K562 (cell line): ENCODE data around the gene UBE2D2. TPM values are rescaled to one million over a fixed set of nuclear protein-coding genes. Genes with fewer than 3 reads are reported as not detected.

Source experiments
- BRD9 ChIP-seq: fragments of 450-650 bp; IDR thresholded peaks from 2 replicates; pipeline ENCODE4 v1.6.1; 2018; ENCODE audit warnings: low read depth; ENCODE audit not compliant: partially characterized antibody
- CC2D1A ChIP-seq: fragments of 450-650 bp; IDR thresholded peaks from 2 replicates; pipeline ENCODE4 v1.6.1; 2017; ENCODE audit warnings: mild to moderate bottlenecking
- DNMT1 ChIP-seq: fragments of 450-650 bp; IDR thresholded peaks from 2 replicates; pipeline ENCODE4 v1.6.1; 2016; ENCODE audit warnings: antibody characterized with exemption, mild to moderate bottlenecking
- EZH2 ChIP-seq: IDR thresholded peaks from 2 replicates; pipeline ENCODE4 v1.6.1; 2012; ENCODE audit warnings: low read depth, mild to moderate bottlenecking, inconsistent platforms, low read length, borderline replicate concordance
- FUS ChIP-seq: fragments of 200-400 bp; formaldehyde crosslinking; optimal IDR thresholded peaks from 2 replicates; pipeline ENCODE3; 2017; ENCODE audit warnings: low read depth, low read length
- GATAD2A ChIP-seq: fragments of 450-650 bp; IDR thresholded peaks from 2 replicates; pipeline ENCODE4 v1.6.1; 2017
- ILF3 ChIP-seq: fragments of 450-650 bp; IDR thresholded peaks from 2 replicates; pipeline ENCODE4 v1.6.1; 2018; ENCODE audit warnings: antibody characterized with exemption, mild to moderate bottlenecking, moderate library complexity, borderline replicate concordance
- MIER1 ChIP-seq: fragments of 450-650 bp; IDR thresholded peaks from 2 replicates; pipeline ENCODE4 v1.6.1; 2016; ENCODE audit warnings: antibody characterized with exemption, mild to moderate bottlenecking, low read depth
- NELFE ChIP-seq: IDR thresholded peaks from 2 replicates; pipeline ENCODE4 v1.6.1; 2011; ENCODE audit warnings: mild to moderate bottlenecking; ENCODE audit not compliant: insufficient read depth, insufficient read length
- NFIC ChIP-seq: fragments of 450-650 bp; IDR thresholded peaks from 2 replicates; pipeline ENCODE4 v1.6.1; 2017; ENCODE audit warnings: mild to moderate bottlenecking, inconsistent platforms
- NR2C2 ChIP-seq, 2 experiments: fragments of 200-800 bp in 1 of 2; sonication (Bioruptor generic) in 1 of 2; sonication (generic) in 1 of 2; formaldehyde crosslinking in 1 of 2; IDR thresholded peaks; 2 replicates each; pipeline versions ENCODE4 v1.6.1 to v1.8.0; 2016 to 2022; ENCODE audit warnings: mild to moderate bottlenecking in 1 of 2, missing compliant biosample characterization in 1 of 2, missing genetic modification characterization in 1 of 2, missing genetic modification reagents in 1 of 2
- PHB2 ChIP-seq: fragments of 450-650 bp; IDR thresholded peaks from 2 replicates; pipeline ENCODE4 v1.6.1; 2017; ENCODE audit warnings: low read depth
- RB1 ChIP-seq: fragments of 450-650 bp; IDR thresholded peaks from 2 replicates; pipeline ENCODE4 v1.6.1; 2017; ENCODE audit warnings: low read depth, mild to moderate bottlenecking
- REST ChIP-seq, 2 experiments: fragments of 450-650 bp; formaldehyde crosslinking in 1 of 2; IDR thresholded peaks; 2 replicates each; pipeline versions ENCODE4 v1.4.0 to v1.6.1; 2014 to 2020; ENCODE audit warnings: mild to moderate bottlenecking in 2 of 2, borderline replicate concordance in 1 of 2, low read depth in 1 of 2
- SIN3A ChIP-seq, 2 experiments: fragments of 150-350 bp in 1 of 2; IDR thresholded peaks; 2 replicates each; pipeline ENCODE4 v1.6.1; 2011 to 2016; ENCODE audit warnings: borderline replicate concordance in 2 of 2, low read depth in 2 of 2, low read length in 2 of 2, mild to moderate bottlenecking in 2 of 2, moderate library complexity in 2 of 2; ENCODE audit not compliant: control insufficient read depth in 1 of 2
- SMARCC2 ChIP-seq: fragments of 450-650 bp; IDR thresholded peaks from 2 replicates; pipeline ENCODE4 v1.6.1; 2017; ENCODE audit warnings: antibody characterized with exemption, moderate library complexity, mild to moderate bottlenecking, low read depth
- SMC3 ChIP-seq: conservative IDR thresholded peaks from 2 replicates; pipeline ENCODE4 v1.6.1; 2011; ENCODE audit warnings: low read depth, low read length, improper control_type of control experiment; ENCODE audit not compliant: insufficient read depth
- TAF1 ChIP-seq: IDR thresholded peaks from 2 replicates; pipeline ENCODE4 v1.6.1; 2011; ENCODE audit warnings: mild to moderate bottlenecking, low read length, moderate library complexity; ENCODE audit not compliant: insufficient read depth, control insufficient read depth, severe bottlenecking; ENCODE audit errors: extremely low read depth
- TCF3 ChIP-seq: sonication (generic); formaldehyde crosslinking; IDR thresholded peaks from 2 replicates; pipeline ENCODE4 v1.4.0; 2020; ENCODE audit warnings: mild to moderate bottlenecking, missing genetic modification reagents
- ZNF24 ChIP-seq: fragments of 450-650 bp; IDR thresholded peaks from 2 replicates; pipeline ENCODE4 v1.6.1; 2016
- ZNF511 ChIP-seq: sonication (generic); formaldehyde crosslinking; IDR thresholded peaks from 2 replicates; pipeline ENCODE4 v1.8.0; 2022; ENCODE audit warnings: mild to moderate bottlenecking, missing genetic modification reagents
- polyA plus RNA-seq, 8 experiments: library from polyadenylated mRNA; depleted of rRNA in 4 of 8; stranded (reverse) in 5 of 8; unstranded in 3 of 8; fragments of >200 nt; fragmentation: Nextera tagmentation in 2 of 8; fragmentation: Illumina TruSeq in 1 of 8; extraction: Ambion mirVana in 2 of 8; extraction: Trizol in 1 of 8; gene quantifications; 2 replicates each; pipeline versions ENCODE4 v1.2.1 to v1.2.3, GENCODE V29; 2011 to 2014; ENCODE audit warnings: inconsistent platforms in 1 of 8, missing spikeins in 1 of 8
- total RNA-seq, 7 experiments: library from RNA; depleted of rRNA in 6 of 7; stranded (reverse); fragments of >200 nt in 6 of 7; fragmentation: Illumina TruSeq in 2 of 7; extraction: Trizol in 2 of 7; gene quantifications; 2 replicates each; pipeline versions ENCODE4 v1.2.1 to v1.2.3, GENCODE V29; 2011 to 2021; ENCODE audit warnings: low replicate concordance in 1 of 7

UBE2D2 gene
- total and polyA plus RNA-seq, 9 of the 15 experiments (the other 6 are each of a cell fraction or from before 2014, with no cell fraction given), result 53.6 to 198 (median 122) TPM

DNA sequence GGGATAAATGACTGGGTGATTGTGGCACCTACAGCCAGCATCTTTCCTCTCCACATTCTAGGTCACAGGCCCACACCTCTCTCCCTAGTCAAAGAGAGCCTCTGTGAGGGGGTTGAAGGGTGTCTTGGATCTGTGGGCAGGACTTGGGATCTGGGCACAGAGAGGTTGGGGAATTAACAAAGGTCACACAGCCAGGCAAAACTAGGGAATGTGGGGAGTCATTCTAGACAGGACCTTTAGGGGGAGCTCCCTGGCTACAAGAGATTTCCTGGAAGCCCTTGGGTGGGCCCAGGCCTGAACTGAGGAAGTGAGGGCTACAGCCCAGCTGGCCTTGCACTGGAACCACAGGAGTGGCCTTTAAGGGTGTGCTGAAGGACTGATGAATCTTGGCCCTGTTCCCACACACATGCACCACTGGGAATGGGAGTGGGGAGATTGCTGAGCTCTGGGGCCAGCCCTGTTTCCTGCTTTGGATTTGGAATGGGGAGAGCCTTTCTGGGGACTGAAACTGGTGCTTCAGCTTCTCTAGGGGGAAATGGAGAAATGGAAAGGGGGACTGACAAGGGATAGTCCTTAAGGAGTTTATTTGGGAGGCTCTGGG, 74.6 kb downstream of the UBE2D2 start (continued):
- TF ChIP-seq EZH2 (no peak), REST (IDR thresholded peaks at IDR 0.05; ENCODE audit: borderline replicate concordance) (peak; percentile 90), REST (CRISPR knock-in tag; IDR thresholded peaks at IDR 0.05; ENCODE audit: low read depth) (no peak), RB1 (peak; percentile 49; the same call in 1 of the 2 replicates), TAF1 (peak; percentile 21), NELFE (no peak), SIN3A (IDR thresholded peaks at IDR 0.05; ENCODE audit: borderline replicate concordance in 2 of 2, control insufficient read depth in 1 of 2, low read depth in 2 of 2, low read length in 2 of 2) (0 out of 4 replicates have a peak, but pooled peaks of 1 of the 2 experiments have one; percentile 57), DNMT1 (no peak), TCF3 (CRISPR knock-in tag) (peak; percentile 73), ILF3 (no peak), PHB2 (no peak), ZNF511 (0 out of 2 replicates have a peak, but pooled peaks have one; percentile 19), BRD9 (peak; percentile 93), SMC3 (peak; percentile 73), SMARCC2 (no peak), GATAD2A (0 out of 2 replicates have a peak, but pooled peaks have one; percentile 44), NFIC (peak; percentile 96), FUS (no peak), ZNF24 (peak; percentile 63; the same call in 1 of the 2 replicates), MIER1 (no peak), CC2D1A (peak; percentile 81), NR2C2 (CRISPR knock-in tag; IDR thresholded peaks at IDR 0.05) (no peak), NR2C2 (tag; IDR thresholded peaks at IDR 0.05) (no peak)
